OCI-LY1 (cell line): ENCODE results near the gene OSGIN1.

Experiments
- EZH2 ChIP-seq: fragments of 200-600 bp; sonication (generic), shearing (Covaris generic); IDR thresholded peaks from 2 replicates; pipeline ENCODE4 v1.8.0; 2017; ENCODE audit warnings: borderline replicate concordance, mixed run types, mild to moderate bottlenecking, antibody characterized with exemption, low read length, moderate library complexity, mixed read lengths
- TF ChIP-seq, protein P1 (sequence below): fragments of 200-600 bp; sonication (generic), shearing (Covaris generic); IDR thresholded peaks from 2 replicates; pipeline ENCODE4 v1.5.1; 2017; ENCODE audit warnings: mild to moderate bottlenecking, antibody characterized with exemption, low read length, moderate library complexity, mixed read lengths

DNA sequence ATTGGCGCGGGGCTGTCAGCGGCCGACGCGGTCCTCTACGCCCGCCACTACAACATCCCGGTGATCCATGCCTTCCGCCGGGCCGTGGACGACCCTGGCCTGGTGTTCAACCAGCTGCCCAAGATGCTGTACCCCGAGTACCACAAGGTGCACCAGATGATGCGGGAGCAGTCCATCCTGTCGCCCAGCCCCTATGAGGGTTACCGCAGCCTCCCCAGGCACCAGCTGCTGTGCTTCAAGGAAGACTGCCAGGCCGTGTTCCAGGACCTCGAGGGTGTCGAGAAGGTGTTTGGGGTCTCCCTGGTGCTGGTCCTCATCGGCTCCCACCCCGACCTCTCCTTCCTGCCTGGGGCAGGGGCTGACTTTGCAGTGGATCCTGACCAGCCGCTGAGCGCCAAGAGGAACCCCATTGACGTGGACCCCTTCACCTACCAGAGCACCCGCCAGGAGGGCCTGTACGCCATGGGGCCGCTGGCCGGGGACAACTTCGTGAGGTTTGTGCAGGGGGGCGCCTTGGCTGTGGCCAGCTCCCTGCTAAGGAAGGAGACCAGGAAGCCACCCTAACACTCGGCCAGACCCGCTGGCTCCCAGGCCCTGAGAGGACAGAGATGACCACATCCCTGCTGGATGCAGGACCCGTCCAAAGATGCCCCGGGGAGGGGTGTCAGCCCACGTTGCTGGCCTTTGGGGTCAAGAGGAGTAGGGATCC is 12.6 kb downstream of the OSGIN1 start:
- TF ChIP-seq, protein P1, sequence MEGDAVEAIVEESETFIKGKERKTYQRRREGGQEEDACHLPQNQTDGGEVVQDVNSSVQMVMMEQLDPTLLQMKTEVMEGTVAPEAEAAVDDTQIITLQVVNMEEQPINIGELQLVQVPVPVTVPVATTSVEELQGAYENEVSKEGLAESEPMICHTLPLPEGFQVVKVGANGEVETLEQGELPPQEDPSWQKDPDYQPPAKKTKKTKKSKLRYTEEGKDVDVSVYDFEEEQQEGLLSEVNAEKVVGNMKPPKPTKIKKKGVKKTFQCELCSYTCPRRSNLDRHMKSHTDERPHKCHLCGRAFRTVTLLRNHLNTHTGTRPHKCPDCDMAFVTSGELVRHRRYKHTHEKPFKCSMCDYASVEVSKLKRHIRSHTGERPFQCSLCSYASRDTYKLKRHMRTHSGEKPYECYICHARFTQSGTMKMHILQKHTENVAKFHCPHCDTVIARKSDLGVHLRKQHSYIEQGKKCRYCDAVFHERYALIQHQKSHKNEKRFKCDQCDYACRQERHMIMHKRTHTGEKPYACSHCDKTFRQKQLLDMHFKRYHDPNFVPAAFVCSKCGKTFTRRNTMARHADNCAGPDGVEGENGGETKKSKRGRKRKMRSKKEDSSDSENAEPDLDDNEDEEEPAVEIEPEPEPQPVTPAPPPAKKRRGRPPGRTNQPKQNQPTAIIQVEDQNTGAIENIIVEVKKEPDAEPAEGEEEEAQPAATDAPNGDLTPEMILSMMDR = no peak
- no peak for TF ChIP-seq EZH2
